WTC11 (cell line): Measurements from ENCODE around the gene ALDOC. TPM values are rescaled to one million over a fixed set of nuclear protein-coding genes. Genes with fewer than 3 reads are reported as not detected.

Source experiments
- ATAC-seq: fragments of 200-7000 bp; cut with Tn5 transposase; 2 replicates; pipeline ENCODE4 v1.10.0; 2021; ENCODE audit warnings: mild to moderate bottlenecking, moderate library complexity
- CTCF ChIA-PET: fragments of 300-600 bp; sonication (Branson Sonifier 250); formaldehyde crosslinking; loops from one replicate; lab custom pipeline; 2021; ENCODE audit warnings: antibody characterized with exemption; lab: Charles Lee
- POLR2A ChIA-PET: fragments of 350-600 bp; sonication (Branson Sonifier 250); formaldehyde crosslinking; loops from one replicate; lab custom pipeline; 2021; ENCODE audit warnings: antibody characterized with exemption; lab: Charles Lee
- DNase-seq: peaks from one replicate; pipeline ENCODE4 v3.0.0; 2021; ENCODE audit warnings: low spot score
- H3K27ac Mint-ChIP-seq: 2 replicates; pipeline ENCODE4 v1.8.0; 2021; ENCODE audit warnings: mixed read lengths
- H3K27me3 Mint-ChIP-seq: 2 replicates; pipeline ENCODE4 v1.8.0; 2021; ENCODE audit warnings: low read depth, mild to moderate bottlenecking, moderate library complexity, mixed read lengths
- H3K36me3 Mint-ChIP-seq: 2 replicates; pipeline ENCODE4 v1.8.0; 2021; ENCODE audit warnings: mixed read lengths
- H3K4me1 Mint-ChIP-seq: 2 replicates; pipeline ENCODE4 v1.8.0; 2022; ENCODE audit warnings: mixed read lengths
- H3K4me3 Mint-ChIP-seq: 2 replicates; pipeline ENCODE4 v1.8.0; 2021; ENCODE audit warnings: mild to moderate bottlenecking, moderate library complexity, mixed read lengths
- H3K9me3 Mint-ChIP-seq: 2 replicates; pipeline ENCODE4 v1.8.0; 2021; ENCODE audit warnings: mixed read lengths
- ATF3 ChIP-seq: sonication (generic); formaldehyde crosslinking; conservative IDR thresholded peaks from 2 replicates; pipeline ENCODE4 v1.8.1; 2022; ENCODE audit warnings: mild to moderate bottlenecking, missing genetic modification reagents
- CREM ChIP-seq: sonication (generic); formaldehyde crosslinking; IDR thresholded peaks from 2 replicates; pipeline ENCODE4 v1.8.1; 2022; ENCODE audit warnings: mild to moderate bottlenecking, missing genetic modification reagents, moderate library complexity
- E2F1 ChIP-seq: sonication (generic); formaldehyde crosslinking; IDR thresholded peaks from 2 replicates; pipeline ENCODE4 v1.8.0; 2022; ENCODE audit warnings: mild to moderate bottlenecking, missing genetic modification reagents
- E2F5 ChIP-seq: sonication (generic); formaldehyde crosslinking; IDR thresholded peaks from 2 replicates; pipeline ENCODE4 v1.8.1; 2022; ENCODE audit warnings: mild to moderate bottlenecking, moderate library complexity, missing genetic modification reagents
- EMX1 ChIP-seq: fragments of 250-450 bp; sonication (Bioruptor Pico); IDR thresholded peaks from 2 replicates; pipeline ENCODE4 v1.8.0; 2021; ENCODE audit warnings: mild to moderate bottlenecking
- ETV6 ChIP-seq: sonication (generic); formaldehyde crosslinking; IDR thresholded peaks from 2 replicates; pipeline ENCODE4 v1.8.1; 2022; ENCODE audit warnings: mild to moderate bottlenecking, missing genetic modification reagents
- FOXJ3 ChIP-seq: sonication (generic); formaldehyde crosslinking; IDR thresholded peaks from 2 replicates; pipeline ENCODE4 v1.9.0; 2021; ENCODE audit warnings: missing genetic modification reagents, mild to moderate bottlenecking, borderline replicate concordance
- FOXK1 ChIP-seq: sonication (generic); formaldehyde crosslinking; IDR thresholded peaks from 2 replicates; pipeline ENCODE4 v1.8.0; 2022; ENCODE audit warnings: mild to moderate bottlenecking, moderate library complexity, missing genetic modification reagents
- GTF2I ChIP-seq: fragments of 250-450 bp; sonication (Bioruptor Pico); conservative IDR thresholded peaks from 2 replicates; pipeline ENCODE4 v1.4.0; 2021; ENCODE audit warnings: mild to moderate bottlenecking
- MYBL2 ChIP-seq: sonication (generic); formaldehyde crosslinking; IDR thresholded peaks from 2 replicates; pipeline ENCODE4 v1.8.1; 2023; ENCODE audit warnings: mild to moderate bottlenecking, moderate library complexity, missing genetic modification reagents
- RORB ChIP-seq: fragments of 250-450 bp; sonication (Bioruptor Pico); IDR thresholded peaks from 2 replicates; pipeline ENCODE4 v1.9.0; 2021; ENCODE audit warnings: mild to moderate bottlenecking
- SOX15 ChIP-seq: fragments of 250-450 bp; sonication (Bioruptor Pico); IDR thresholded peaks from 2 replicates; pipeline ENCODE4 v1.9.0; 2021; ENCODE audit warnings: mild to moderate bottlenecking
- TEAD1 ChIP-seq: sonication (generic); formaldehyde crosslinking; IDR thresholded peaks from 2 replicates; pipeline ENCODE4 v1.8.0; 2022; ENCODE audit warnings: mild to moderate bottlenecking, missing genetic modification reagents
- ZMAT4 ChIP-seq: fragments of 250-450 bp; sonication (Bioruptor Pico); IDR thresholded peaks from 2 replicates; pipeline ENCODE4 v1.9.0; 2021; ENCODE audit warnings: mild to moderate bottlenecking
- ZNF423 ChIP-seq: fragments of 250-450 bp; sonication (Bioruptor Pico); IDR thresholded peaks from 2 replicates; pipeline ENCODE4 v2.1.2; 2022; ENCODE audit warnings: mild to moderate bottlenecking, moderate library complexity
- ZNF425 ChIP-seq: fragments of 250-450 bp; sonication (Bioruptor Pico); conservative IDR thresholded peaks from 2 replicates; pipeline ENCODE4 v1.9.0; 2021; ENCODE audit warnings: mild to moderate bottlenecking
- ZNF671 ChIP-seq: fragments of 250-450 bp; sonication (Bioruptor Pico); IDR thresholded peaks from 2 replicates; pipeline ENCODE4 v1.8.0; 2021; ENCODE audit warnings: mild to moderate bottlenecking
- total RNA-seq: library from RNA; stranded (reverse); gene quantifications from 3 replicates; pipeline ENCODE4 v1.2.3, GENCODE V29; 2021
- TF ChIP-seq, protein P1 (sequence below): sonication (generic); formaldehyde crosslinking; IDR thresholded peaks from 2 replicates; pipeline ENCODE4 v1.8.1; 2022; ENCODE audit warnings: missing genetic modification reagents, borderline replicate concordance
- TF ChIP-seq, protein P2 (sequence below): sonication (generic); formaldehyde crosslinking; conservative IDR thresholded peaks from 2 replicates; pipeline ENCODE4 v1.8.1; 2023; ENCODE audit warnings: mild to moderate bottlenecking, low read depth, missing genetic modification reagents, moderate library complexity
- TF ChIP-seq, protein P3 (sequence below): fragments of 250-450 bp; sonication (Bioruptor Pico); IDR thresholded peaks from 2 replicates; pipeline ENCODE4 v1.9.0; 2021; ENCODE audit warnings: mild to moderate bottlenecking, borderline replicate concordance

Gene ALDOC
- total RNA-seq, 1 experiment from 2014 or later: 73.5 TPM

GRCh38 chr17:28592260-28592659, 15.6 kb upstream of the ALDOC start (continued):
- TF ChIP-seq E2F5 (CRISPR knock-in tag): no peak
- TF ChIP-seq, protein P1, sequence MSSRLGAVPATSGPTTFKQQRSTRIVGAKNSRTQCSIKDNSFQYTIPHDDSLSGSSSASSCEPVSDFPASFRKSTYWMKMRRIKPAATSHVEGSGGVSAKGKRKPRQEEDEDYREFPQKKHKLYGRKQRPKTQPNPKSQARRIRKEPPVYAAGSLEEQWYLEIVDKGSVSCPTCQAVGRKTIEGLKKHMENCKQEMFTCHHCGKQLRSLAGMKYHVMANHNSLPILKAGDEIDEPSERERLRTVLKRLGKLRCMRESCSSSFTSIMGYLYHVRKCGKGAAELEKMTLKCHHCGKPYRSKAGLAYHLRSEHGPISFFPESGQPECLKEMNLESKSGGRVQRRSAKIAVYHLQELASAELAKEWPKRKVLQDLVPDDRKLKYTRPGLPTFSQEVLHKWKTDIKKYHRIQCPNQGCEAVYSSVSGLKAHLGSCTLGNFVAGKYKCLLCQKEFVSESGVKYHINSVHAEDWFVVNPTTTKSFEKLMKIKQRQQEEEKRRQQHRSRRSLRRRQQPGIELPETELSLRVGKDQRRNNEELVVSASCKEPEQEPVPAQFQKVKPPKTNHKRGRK (CRISPR knock-in tag): no peak
- TF ChIP-seq ZNF671 (CRISPR knock-in tag): no peak
- TF ChIP-seq, protein P2, sequence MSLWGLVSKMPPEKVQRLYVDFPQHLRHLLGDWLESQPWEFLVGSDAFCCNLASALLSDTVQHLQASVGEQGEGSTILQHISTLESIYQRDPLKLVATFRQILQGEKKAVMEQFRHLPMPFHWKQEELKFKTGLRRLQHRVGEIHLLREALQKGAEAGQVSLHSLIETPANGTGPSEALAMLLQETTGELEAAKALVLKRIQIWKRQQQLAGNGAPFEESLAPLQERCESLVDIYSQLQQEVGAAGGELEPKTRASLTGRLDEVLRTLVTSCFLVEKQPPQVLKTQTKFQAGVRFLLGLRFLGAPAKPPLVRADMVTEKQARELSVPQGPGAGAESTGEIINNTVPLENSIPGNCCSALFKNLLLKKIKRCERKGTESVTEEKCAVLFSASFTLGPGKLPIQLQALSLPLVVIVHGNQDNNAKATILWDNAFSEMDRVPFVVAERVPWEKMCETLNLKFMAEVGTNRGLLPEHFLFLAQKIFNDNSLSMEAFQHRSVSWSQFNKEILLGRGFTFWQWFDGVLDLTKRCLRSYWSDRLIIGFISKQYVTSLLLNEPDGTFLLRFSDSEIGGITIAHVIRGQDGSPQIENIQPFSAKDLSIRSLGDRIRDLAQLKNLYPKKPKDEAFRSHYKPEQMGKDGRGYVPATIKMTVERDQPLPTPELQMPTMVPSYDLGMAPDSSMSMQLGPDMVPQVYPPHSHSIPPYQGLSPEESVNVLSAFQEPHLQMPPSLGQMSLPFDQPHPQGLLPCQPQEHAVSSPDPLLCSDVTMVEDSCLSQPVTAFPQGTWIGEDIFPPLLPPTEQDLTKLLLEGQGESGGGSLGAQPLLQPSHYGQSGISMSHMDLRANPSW (CRISPR knock-in tag): no peak
- TF ChIP-seq FOXJ3 (CRISPR knock-in tag): no peak
- TF ChIP-seq SOX15 (CRISPR knock-in tag): no peak

GRCh38 chr17:28585851-28586250, 9.2 kb upstream of the ALDOC start:
- H3K4me1 Mint-ChIP-seq: no peaks in the 10 kb centered on the region
- no peak overlapping the region for H3K27ac Mint-ChIP-seq
- DNase-seq: no peak
- CTCF ChIA-PET: no interaction called here
- no peak overlapping the region for H3K4me3 Mint-ChIP-seq
- peaks cover 20% of the 10 kb centered on the region for H3K36me3 Mint-ChIP-seq
- no peaks in the 10 kb centered on the region for H3K9me3 Mint-ChIP-seq
- H3K27me3 Mint-ChIP-seq: no peaks in the 10 kb centered on the region
- POLR2A ChIA-PET: no interaction called here
- no peak for ATAC-seq
- TF ChIP-seq, protein P2 (CRISPR knock-in tag): no peak
- TF ChIP-seq MYBL2 (CRISPR knock-in tag) (no peak), RORB (CRISPR knock-in tag) (no peak), SOX15 (CRISPR knock-in tag) (no peak), CREM (CRISPR knock-in tag) (no peak), FOXK1 (CRISPR knock-in tag) (no peak), ATF3 (no peak), ZNF423 (CRISPR knock-in tag) (no peak), GTF2I (no peak), ETV6 (no peak), EMX1 (CRISPR knock-in tag) (no peak), E2F1 (CRISPR knock-in tag) (no peak), ZNF425 (CRISPR knock-in tag) (no peak), ZMAT4 (CRISPR knock-in tag) (no peak), TEAD1 (CRISPR knock-in tag) (no peak)
- TF ChIP-seq, protein P3, sequence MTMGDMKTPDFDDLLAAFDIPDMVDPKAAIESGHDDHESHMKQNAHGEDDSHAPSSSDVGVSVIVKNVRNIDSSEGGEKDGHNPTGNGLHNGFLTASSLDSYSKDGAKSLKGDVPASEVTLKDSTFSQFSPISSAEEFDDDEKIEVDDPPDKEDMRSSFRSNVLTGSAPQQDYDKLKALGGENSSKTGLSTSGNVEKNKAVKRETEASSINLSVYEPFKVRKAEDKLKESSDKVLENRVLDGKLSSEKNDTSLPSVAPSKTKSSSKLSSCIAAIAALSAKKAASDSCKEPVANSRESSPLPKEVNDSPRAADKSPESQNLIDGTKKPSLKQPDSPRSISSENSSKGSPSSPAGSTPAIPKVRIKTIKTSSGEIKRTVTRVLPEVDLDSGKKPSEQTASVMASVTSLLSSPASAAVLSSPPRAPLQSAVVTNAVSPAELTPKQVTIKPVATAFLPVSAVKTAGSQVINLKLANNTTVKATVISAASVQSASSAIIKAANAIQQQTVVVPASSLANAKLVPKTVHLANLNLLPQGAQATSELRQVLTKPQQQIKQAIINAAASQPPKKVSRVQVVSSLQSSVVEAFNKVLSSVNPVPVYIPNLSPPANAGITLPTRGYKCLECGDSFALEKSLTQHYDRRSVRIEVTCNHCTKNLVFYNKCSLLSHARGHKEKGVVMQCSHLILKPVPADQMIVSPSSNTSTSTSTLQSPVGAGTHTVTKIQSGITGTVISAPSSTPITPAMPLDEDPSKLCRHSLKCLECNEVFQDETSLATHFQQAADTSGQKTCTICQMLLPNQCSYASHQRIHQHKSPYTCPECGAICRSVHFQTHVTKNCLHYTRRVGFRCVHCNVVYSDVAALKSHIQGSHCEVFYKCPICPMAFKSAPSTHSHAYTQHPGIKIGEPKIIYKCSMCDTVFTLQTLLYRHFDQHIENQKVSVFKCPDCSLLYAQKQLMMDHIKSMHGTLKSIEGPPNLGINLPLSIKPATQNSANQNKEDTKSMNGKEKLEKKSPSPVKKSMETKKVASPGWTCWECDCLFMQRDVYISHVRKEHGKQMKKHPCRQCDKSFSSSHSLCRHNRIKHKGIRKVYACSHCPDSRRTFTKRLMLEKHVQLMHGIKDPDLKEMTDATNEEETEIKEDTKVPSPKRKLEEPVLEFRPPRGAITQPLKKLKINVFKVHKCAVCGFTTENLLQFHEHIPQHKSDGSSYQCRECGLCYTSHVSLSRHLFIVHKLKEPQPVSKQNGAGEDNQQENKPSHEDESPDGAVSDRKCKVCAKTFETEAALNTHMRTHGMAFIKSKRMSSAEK (CRISPR knock-in tag): no peak
